H54 (cell line): ENCODE measurements around the gene FEM1A.
A peak's percentile ranks its signal among the peaks of the same experiment; 100 is the strongest.
"Not testable (repeated sequence)": the region's sequence is repeated elsewhere in the genome, so short reads cannot be mapped to it uniquely, and the experiment has no call there.

Source experiments
- DNase-seq: peaks from one replicate; pipeline ENCODE4 v3.0.0; 2011; ENCODE audit warnings: low spot score, mixed read lengths; ENCODE audit not compliant: insufficient read length
- FAIRE-seq: peaks from 3 replicates; lab custom pipeline; 2011; peaks lifted over from hg19 to GRCh38; lab: Jason Lieb, UNC
- POLR2A ChIP-seq: IDR thresholded peaks from 2 replicates; pipeline ENCODE4 v1.6.1; 2011; ENCODE audit warnings: low read depth, mild to moderate bottlenecking, low read length

The FEM1A gene

DNA sequence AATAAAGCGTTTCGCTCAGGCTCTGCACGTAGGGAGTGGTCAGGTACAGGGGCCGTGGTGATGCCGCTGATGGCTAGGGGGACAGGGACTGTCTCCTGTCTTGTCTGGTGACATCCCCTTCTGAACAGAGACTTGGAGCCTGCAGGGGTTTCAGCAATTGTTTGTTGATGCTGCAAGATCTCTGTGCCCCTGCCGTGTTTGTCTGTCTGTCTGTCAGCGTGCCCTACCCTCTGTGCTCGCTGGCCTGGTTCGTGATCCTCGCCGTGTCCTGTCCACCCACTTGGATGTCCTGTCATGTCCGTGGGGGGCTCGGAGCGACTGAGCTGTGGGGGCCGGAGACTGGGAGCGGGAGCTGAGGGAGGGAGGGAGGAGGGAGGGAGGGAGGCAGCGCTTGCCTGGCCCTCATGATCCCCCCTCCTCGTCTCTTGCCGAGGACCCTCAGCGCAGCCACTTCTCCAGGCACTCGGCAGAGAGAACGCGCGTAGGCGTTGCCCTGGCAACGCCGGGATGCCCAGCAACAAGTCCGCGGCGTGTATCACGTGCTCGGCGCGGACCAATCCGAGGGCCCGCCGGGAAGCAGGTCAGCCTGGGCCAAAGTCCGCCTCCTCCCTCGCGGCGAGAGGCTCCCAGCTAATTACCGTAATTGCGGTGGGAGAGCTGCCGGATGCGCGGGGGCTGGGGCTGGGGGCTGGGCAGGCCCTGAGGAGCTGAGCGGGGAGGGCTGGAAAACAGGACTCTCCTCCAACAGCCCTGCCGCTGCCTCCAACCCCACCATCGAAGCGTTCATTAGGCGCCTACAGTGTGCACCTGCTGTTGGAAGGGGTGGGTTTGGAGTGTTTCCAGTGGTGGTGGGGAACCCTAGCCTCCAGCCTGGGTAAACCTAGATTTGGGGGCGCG lies 31.9 kb upstream of the FEM1A start:
- FAIRE-seq = no peak
- TF ChIP-seq POLR2A = no peak
- DNase-seq = peak; percentile 96

DNA sequence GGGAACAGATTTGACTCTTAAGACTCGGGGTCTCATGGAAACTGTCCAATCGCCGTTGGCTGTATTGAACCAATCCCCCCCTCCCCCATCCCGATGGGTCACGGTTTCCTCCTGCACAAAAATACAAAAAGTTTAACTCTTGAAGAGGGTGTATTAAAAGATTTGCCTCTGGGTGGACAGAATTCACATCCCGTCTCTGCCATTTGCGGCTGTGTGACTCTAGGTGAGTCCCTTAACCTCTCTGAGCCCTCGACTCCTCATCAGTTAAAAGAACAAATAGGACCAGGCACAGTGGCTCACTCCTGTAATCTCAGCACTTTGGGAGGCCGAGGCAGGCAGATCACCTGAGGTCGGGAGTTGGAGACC lies 31.3 kb upstream of the FEM1A start:
- FAIRE-seq = no peak
- DNase-seq = no peak
- no peak for TF ChIP-seq POLR2A

DNA sequence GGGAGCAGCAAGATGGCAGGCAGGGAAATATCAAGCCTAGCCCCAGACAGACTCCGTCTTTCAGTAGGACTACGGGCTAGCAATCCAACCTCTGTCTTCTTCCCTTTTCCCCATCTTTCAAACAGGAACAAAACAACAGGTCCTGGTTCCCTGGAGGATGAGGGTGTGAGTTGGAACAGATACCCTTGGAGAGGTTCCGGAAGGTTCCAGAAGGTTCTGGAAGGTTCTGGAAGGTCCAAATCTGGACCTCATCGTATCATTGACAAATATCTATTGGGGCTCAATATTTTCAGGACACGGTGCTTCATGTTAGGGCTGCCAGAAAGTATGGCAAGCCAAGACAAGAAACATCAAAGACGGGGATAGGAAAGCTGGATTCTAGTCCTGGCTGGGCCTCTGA lies 28.5 kb upstream of the FEM1A start:
- no peak for DNase-seq

DNA sequence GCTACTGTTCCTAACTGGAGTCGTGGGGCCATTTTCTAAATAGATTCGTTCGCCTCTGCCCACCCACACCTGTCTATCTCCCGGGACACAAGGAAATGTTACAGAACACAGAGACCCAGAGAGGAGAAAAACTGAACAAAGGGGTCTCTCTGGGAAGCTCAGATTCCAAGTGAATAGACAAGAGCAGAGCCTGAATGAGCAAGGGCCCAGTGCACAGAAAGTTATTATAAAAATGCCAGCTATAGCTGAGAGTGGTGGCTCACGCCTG lies 27.2 kb upstream of the FEM1A start:
- FAIRE-seq (no peak), DNase-seq (no peak)

More for the DNA sequence above, 28.5 kb upstream of the FEM1A start:
- no peak for FAIRE-seq
- TF ChIP-seq POLR2A = no peak

GRCh38 chr19:4768934-4769777 lies 22.4 kb upstream of the FEM1A start:
- DNase-seq = no peak
- no peak for FAIRE-seq
- no peak for TF ChIP-seq POLR2A

More for the DNA sequence above, 27.2 kb upstream of the FEM1A start:
- no peak for TF ChIP-seq POLR2A

DNA sequence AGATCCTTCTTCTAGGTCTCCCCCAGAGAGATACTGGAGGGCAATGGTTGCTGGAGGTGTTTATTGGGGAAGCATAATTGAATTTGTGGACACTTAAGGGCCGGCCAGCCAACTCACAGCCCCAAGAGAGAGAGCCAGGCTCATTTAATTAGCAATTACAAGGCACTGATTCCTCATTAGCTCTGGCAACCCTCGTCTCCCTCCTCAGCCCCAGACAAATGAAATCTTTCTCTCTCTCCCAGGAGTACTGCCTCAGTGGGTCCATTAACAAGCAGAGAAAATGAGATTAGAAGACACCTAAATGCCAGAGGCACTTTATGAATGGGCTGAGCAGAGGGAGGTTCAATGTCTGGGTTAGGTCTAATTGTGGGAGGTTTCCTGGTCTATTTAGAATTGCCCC lies 19.0 kb upstream of the FEM1A start:
- no peak for DNase-seq
- TF ChIP-seq POLR2A = no peak
- FAIRE-seq = no peak

GRCh38 chr19:4773047-4773640 lies 18.4 kb upstream of the FEM1A start:
- FAIRE-seq (no peak), DNase-seq (no peak)
- no peak for TF ChIP-seq POLR2A

GRCh38 chr19:4774136-4774535 lies 17.4 kb upstream of the FEM1A start:
- TF ChIP-seq POLR2A = no peak
- no peak for FAIRE-seq

GRCh38 chr19:4775627-4776152 lies 15.8 kb upstream of the FEM1A start:
- no peak for FAIRE-seq
- no peak for DNase-seq
- no peak for TF ChIP-seq POLR2A

More at GRCh38 chr19:4774136-4774535, 17.4 kb upstream of the FEM1A start:
- no peak for DNase-seq

GRCh38 chr19:4776436-4777211 lies 14.9 kb upstream of the FEM1A start:
- FAIRE-seq (no peak), DNase-seq (no peak)
- TF ChIP-seq POLR2A = no peak

- FAIRE-seq, DNase-seq: not testable (repeated sequence)
Measured at GRCh38 chr19:4778124-4778523, 13.4 kb upstream of the FEM1A start.

DNA sequence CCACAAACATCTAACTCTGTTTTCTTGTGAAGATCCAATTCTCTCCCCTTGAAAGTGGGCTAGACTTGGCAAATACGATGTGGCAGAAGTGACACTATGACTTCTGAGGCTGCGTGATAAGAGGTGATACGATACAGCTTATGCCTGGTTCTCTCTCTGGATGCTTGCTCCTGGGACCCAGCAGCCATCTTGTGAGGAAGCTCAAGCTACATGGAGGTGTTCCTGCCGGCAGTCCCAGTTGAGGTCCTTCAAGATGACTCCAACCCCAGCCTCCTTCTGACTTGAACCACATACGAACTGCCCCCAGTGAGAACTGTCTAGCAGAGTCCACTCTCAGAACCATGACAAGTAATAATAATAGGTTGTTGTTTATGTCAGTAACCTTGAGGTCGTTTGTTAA lies 10.7 kb upstream of the FEM1A start:
- FAIRE-seq (no peak), DNase-seq (no peak)
- no peak for TF ChIP-seq POLR2A

DNA sequence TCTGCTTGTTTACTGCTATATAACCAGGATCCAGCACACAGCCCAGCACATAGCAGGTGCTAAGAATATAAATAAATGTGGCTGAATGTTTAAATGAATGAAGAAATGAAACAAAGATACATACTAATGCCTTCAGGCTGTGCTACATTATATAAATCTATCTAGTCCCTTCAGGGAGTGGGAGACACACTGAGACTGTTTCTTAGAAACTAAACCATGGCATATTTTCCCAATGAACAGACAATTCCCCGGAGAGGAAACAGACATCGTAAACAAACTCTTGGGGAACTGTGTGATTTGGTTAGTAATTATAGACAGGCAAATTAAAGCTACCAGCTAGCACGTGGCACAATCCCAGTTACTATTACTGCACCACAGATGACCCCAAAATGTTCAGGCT lies 9.7 kb upstream of the FEM1A start:
- no peak for TF ChIP-seq POLR2A
- no peak for DNase-seq
- no peak for FAIRE-seq

- DNase-seq, FAIRE-seq: not testable (repeated sequence)
Measured at GRCh38 chr19:4786412-4787016, 5.0 kb upstream of the FEM1A start.

DNA sequence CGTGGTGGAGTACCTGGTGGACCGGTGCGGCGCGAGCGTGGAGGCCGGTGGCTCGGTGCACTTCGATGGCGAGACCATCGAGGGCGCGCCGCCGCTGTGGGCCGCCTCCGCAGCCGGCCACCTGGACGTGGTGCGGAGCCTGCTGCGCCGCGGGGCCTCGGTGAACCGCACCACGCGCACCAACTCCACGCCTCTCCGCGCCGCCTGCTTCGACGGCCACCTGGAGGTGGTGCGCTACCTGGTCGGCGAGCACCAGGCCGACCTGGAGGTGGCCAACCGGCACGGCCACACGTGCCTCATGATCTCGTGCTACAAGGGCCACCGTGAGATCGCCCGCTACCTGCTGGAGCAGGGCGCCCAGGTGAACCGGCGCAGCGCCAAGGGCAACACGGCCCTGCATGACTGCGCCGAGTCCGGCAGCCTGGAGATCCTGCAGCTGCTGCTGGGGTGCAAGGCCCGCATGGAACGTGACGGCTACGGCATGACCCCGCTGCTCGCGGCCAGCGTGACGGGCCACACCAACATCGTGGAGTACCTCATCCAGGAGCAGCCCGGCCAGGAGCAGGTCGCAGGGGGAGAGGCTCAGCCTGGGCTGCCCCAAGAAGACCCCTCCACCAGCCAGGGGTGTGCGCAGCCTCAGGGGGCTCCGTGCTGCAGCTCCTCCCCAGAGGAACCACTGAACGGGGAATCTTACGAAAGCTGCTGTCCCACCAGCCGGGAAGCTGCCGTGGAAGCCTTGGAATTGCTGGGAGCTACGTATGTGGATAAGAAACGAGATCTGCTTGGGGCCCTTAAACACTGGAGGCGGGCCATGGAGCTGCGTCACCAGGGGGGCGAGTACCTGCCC lies 708 bp downstream of the FEM1A start:
- not testable (repeated sequence) for DNase-seq, FAIRE-seq

DNA sequence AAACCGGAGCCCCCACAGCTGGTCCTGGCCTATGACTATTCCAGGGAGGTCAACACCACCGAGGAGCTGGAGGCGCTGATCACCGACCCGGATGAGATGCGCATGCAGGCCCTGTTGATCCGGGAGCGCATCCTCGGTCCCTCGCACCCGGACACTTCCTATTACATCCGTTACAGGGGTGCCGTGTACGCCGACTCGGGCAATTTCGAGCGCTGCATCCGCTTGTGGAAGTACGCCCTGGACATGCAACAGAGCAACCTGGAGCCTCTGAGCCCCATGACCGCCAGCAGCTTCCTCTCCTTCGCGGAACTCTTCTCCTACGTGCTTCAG lies 1.3 kb downstream of the FEM1A start:
- FAIRE-seq, DNase-seq: not testable (repeated sequence)

GRCh38 chr19:4793278-4793677 lies 1.7 kb downstream of the FEM1A start:
- DNase-seq = not testable (repeated sequence)

More at GRCh38 chr19:4793278-4793677, 1.7 kb downstream of the FEM1A start:
- not testable (repeated sequence) for FAIRE-seq
